Measurements from ENCODE around the gene HOXA2.

Gene HOXA2

GRCh38 chr7:27080844-27081436 is 21.5 kb downstream of the HOXA2 start:
- no peak for DNase-seq (ENCODE audit: low read depth in 3 of 3, low spot score in 1 of 3)

- DNase-seq (ENCODE audit: low read depth in 3 of 3, low spot score in 1 of 3): no peak
Measured at GRCh38 chr7:27079234-27079975, 23.1 kb downstream of the HOXA2 start.

GRCh38 chr7:27078616-27079233 is 23.8 kb downstream of the HOXA2 start:
- DNase-seq (ENCODE audit: low read depth in 3 of 3, low spot score in 1 of 3): no peak

GRCh38 chr7:27073076-27073475 is 29.4 kb downstream of the HOXA2 start:
- no peak for DNase-seq (ENCODE audit: low read depth in 3 of 3, low spot score in 1 of 3)

- DNase-seq (ENCODE audit: low read depth in 3 of 3, low spot score in 1 of 3): no peak
Measured at GRCh38 chr7:27071622-27072390, 30.7 kb downstream of the HOXA2 start.

- DNase-seq (ENCODE audit: low read depth in 3 of 3, low spot score in 1 of 3): no peak
Measured at GRCh38 chr7:27068259-27068658, 34.2 kb downstream of the HOXA2 start.

GRCh38 chr7:27066148-27066547 is 36.3 kb downstream of the HOXA2 start:
- DNase-seq (ENCODE audit: low read depth in 3 of 3, low spot score in 1 of 3): no peak

- DNase-seq (ENCODE audit: low read depth in 3 of 3, low spot score in 1 of 3): no peak
Measured at GRCh38 chr7:27065709-27066108, 36.8 kb downstream of the HOXA2 start.

- DNase-seq (ENCODE audit: low read depth in 3 of 3, low spot score in 1 of 3): no peak
Measured at GRCh38 chr7:27064661-27065060, 37.8 kb downstream of the HOXA2 start.

- no peak for DNase-seq (ENCODE audit: low read depth in 3 of 3, low spot score in 1 of 3)
Measured at GRCh38 chr7:27064159-27064558, 38.3 kb downstream of the HOXA2 start.

GRCh38 chr7:27062946-27063345 is 39.5 kb downstream of the HOXA2 start:
- no peak for DNase-seq (ENCODE audit: low read depth in 3 of 3, low spot score in 1 of 3)

- no peak for DNase-seq (ENCODE audit: low read depth in 3 of 3, low spot score in 1 of 3)
Measured at GRCh38 chr7:27053153-27053552, 49.3 kb downstream of the HOXA2 start.

GRCh38 chr7:27051451-27051850 is 51.0 kb downstream of the HOXA2 start:
- no peak for DNase-seq (ENCODE audit: low read depth in 3 of 3, low spot score in 1 of 3)
